ENCODE measurements around the gene PGAM5.

DNA sequence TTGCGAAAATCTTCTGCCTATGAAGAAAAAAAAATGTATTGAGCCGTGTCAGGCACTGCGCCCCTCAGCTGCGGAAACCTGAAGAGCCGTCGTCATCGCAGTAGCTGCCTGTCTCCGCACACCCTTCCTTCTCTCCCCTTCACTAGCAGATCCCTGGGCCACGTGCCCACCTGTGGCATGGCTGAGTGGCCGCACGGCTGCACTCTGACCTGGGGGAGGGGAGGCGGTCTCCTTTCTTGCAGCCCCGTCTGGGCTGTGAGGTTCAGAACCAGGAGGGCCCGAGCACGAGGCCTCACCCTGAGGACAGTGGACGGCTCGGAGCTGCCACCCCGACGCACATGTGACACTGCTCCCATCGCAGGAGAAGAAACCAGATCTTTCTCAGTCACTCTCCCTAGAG is 24.9 kb downstream of the PGAM5 start:
- TF ChIP-seq, protein P1, sequence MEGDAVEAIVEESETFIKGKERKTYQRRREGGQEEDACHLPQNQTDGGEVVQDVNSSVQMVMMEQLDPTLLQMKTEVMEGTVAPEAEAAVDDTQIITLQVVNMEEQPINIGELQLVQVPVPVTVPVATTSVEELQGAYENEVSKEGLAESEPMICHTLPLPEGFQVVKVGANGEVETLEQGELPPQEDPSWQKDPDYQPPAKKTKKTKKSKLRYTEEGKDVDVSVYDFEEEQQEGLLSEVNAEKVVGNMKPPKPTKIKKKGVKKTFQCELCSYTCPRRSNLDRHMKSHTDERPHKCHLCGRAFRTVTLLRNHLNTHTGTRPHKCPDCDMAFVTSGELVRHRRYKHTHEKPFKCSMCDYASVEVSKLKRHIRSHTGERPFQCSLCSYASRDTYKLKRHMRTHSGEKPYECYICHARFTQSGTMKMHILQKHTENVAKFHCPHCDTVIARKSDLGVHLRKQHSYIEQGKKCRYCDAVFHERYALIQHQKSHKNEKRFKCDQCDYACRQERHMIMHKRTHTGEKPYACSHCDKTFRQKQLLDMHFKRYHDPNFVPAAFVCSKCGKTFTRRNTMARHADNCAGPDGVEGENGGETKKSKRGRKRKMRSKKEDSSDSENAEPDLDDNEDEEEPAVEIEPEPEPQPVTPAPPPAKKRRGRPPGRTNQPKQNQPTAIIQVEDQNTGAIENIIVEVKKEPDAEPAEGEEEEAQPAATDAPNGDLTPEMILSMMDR (IDR thresholded peaks at IDR 0.05; ENCODE audit: poor library complexity, severe bottlenecking), result no peak
- no peak for TF ChIP-seq RAD21 (conservative IDR thresholded peaks at IDR 0.05)
- no peak for TF ChIP-seq EP300 (conservative IDR thresholded peaks at IDR 0.05; ENCODE audit: poor library complexity, severe bottlenecking)
- TF ChIP-seq POLR2AphosphoS5 (IDR thresholded peaks at IDR 0.05), result no peak
- TF ChIP-seq TAF1 (IDR thresholded peaks at IDR 0.05; ENCODE audit: low read depth), result no peak
- TF ChIP-seq MXI1 (conservative IDR thresholded peaks at IDR 0.05; ENCODE audit: poor library complexity, severe bottlenecking), result no peak
- TF ChIP-seq SMC3 (conservative IDR thresholded peaks at IDR 0.05; ENCODE audit: poor library complexity), result no peak
- TF ChIP-seq, protein P2, sequence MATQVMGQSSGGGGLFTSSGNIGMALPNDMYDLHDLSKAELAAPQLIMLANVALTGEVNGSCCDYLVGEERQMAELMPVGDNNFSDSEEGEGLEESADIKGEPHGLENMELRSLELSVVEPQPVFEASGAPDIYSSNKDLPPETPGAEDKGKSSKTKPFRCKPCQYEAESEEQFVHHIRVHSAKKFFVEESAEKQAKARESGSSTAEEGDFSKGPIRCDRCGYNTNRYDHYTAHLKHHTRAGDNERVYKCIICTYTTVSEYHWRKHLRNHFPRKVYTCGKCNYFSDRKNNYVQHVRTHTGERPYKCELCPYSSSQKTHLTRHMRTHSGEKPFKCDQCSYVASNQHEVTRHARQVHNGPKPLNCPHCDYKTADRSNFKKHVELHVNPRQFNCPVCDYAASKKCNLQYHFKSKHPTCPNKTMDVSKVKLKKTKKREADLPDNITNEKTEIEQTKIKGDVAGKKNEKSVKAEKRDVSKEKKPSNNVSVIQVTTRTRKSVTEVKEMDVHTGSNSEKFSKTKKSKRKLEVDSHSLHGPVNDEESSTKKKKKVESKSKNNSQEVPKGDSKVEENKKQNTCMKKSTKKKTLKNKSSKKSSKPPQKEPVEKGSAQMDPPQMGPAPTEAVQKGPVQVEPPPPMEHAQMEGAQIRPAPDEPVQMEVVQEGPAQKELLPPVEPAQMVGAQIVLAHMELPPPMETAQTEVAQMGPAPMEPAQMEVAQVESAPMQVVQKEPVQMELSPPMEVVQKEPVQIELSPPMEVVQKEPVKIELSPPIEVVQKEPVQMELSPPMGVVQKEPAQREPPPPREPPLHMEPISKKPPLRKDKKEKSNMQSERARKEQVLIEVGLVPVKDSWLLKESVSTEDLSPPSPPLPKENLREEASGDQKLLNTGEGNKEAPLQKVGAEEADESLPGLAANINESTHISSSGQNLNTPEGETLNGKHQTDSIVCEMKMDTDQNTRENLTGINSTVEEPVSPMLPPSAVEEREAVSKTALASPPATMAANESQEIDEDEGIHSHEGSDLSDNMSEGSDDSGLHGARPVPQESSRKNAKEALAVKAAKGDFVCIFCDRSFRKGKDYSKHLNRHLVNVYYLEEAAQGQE (IDR thresholded peaks at IDR 0.05; ENCODE audit: borderline replicate concordance), result no peak
